GM20000 (cell line): ENCODE measurements around the gene MLST8.

Experiments
- DNase-seq: peaks from one replicate; pipeline ENCODE4 v3.0.0; 2012; ENCODE audit warnings: low spot score
- TF ChIP-seq, protein P1 (sequence below): IDR thresholded peaks from 2 replicates; pipeline ENCODE4 v1.5.1; 2012; ENCODE audit warnings: mild to moderate bottlenecking, control low read depth; ENCODE audit errors: extremely low read depth, missing control alignments

The MLST8 gene

GRCh38 chr16:2160915-2161551 lies 44.2 kb upstream of the MLST8 start:
- no peak for DNase-seq

GRCh38 chr16:2161911-2162310 lies 43.3 kb upstream of the MLST8 start:
- DNase-seq: no peak
- TF ChIP-seq, protein P1, sequence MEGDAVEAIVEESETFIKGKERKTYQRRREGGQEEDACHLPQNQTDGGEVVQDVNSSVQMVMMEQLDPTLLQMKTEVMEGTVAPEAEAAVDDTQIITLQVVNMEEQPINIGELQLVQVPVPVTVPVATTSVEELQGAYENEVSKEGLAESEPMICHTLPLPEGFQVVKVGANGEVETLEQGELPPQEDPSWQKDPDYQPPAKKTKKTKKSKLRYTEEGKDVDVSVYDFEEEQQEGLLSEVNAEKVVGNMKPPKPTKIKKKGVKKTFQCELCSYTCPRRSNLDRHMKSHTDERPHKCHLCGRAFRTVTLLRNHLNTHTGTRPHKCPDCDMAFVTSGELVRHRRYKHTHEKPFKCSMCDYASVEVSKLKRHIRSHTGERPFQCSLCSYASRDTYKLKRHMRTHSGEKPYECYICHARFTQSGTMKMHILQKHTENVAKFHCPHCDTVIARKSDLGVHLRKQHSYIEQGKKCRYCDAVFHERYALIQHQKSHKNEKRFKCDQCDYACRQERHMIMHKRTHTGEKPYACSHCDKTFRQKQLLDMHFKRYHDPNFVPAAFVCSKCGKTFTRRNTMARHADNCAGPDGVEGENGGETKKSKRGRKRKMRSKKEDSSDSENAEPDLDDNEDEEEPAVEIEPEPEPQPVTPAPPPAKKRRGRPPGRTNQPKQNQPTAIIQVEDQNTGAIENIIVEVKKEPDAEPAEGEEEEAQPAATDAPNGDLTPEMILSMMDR: no peak

More at GRCh38 chr16:2160915-2161551, 44.2 kb upstream of the MLST8 start:
- TF ChIP-seq, protein P1: no peak

DNA sequence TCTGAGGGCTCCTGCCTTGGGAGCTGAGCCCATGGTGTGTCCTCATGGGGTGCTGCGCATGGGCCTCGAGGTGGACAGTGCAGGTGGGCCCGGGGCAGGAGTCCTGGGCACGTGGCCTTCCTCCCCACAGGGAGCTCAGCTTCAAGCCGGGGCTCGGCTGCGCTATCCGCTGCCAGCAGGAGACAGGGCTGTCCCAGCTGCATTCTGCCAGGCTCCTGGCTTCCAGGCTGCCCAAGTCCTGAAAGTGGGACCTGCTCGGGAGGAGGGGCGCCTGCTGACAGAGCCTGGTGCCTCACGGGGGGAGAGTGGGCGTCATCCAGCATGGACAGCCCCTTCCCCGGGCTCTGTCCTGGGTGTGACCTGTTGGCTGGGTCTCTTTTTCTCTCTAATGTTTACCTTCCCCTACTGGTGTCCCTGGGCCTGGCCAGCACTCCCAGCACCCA lies 42.6 kb upstream of the MLST8 start:
- DNase-seq: no peak

GRCh38 chr16:2163211-2163881 lies 41.9 kb upstream of the MLST8 start:
- TF ChIP-seq, protein P1: no peak
- DNase-seq: no peak

More for the DNA sequence above, 42.6 kb upstream of the MLST8 start:
- TF ChIP-seq, protein P1: no peak

DNA sequence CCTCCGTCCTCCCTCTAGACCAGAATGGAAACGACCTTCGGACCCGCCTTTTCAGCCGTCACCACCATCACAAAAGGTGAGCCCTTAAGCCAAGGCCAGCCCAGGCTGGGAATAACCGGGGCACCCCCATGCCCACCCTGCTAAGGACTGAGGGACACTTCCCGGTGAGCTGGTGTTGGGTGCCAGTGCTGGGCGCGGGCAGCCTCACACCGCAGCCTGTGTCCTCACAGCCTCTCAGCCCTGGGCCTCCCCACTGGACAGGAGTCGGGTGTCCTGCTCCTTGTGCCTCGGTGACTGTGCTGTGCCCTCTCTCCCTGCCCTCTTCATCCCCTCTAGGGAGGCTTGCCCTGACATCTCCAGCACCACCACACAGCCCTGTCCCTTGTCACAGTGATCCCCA lies 39.4 kb upstream of the MLST8 start:
- no peak for DNase-seq
- TF ChIP-seq, protein P1: no peak

- TF ChIP-seq, protein P1: no peak
- DNase-seq: no peak
Measured at GRCh38 chr16:2166263-2167067, 38.8 kb upstream of the MLST8 start.
